Measurements from ENCODE around the gene MROH7.

Gene MROH7

GRCh38 chr1:54610601-54611580 is 30.7 kb upstream of the MROH7 start:
- Histone ChIP-seq H3K9me3 (ENCODE audit: insufficient read depth, low read length) (no peaks in the 10 kb centered on the region), H3K4me1 (ENCODE audit: insufficient read depth, insufficient read length) (peaks cover 35% of the 10 kb centered on the region), H3K36me3 (ENCODE audit: insufficient read depth, insufficient read length, low read length) (no peaks in the 10 kb centered on the region), H3K4me3 (ENCODE audit: insufficient read length, low read depth) (no peak overlapping the region), H3K27me3 (ENCODE audit: insufficient read depth, insufficient read length) (no peaks in the 10 kb centered on the region), H3K9ac (ENCODE audit: insufficient read length, low read depth) (peak overlapping the region; percentile 7)
- TF ChIP-seq YY1 (IDR thresholded peaks at IDR 0.05; ENCODE audit: insufficient read depth, insufficient read length), result no peak
- no peak for TF ChIP-seq ZNF274 (IDR thresholded peaks at IDR 0.05; ENCODE audit: low read depth, low read length)
- TF ChIP-seq SUZ12 (IDR thresholded peaks at IDR 0.05; ENCODE audit: extremely low read depth, insufficient read depth, insufficient read length), result no peak
- no peak for DNase-seq (ENCODE audit: low read depth, low spot score)

GRCh38 chr1:54611621-54612020 is 30.0 kb upstream of the MROH7 start:
- H3K4me1 ChIP-seq (ENCODE audit: insufficient read depth, insufficient read length), result peaks cover 35% of the 10 kb centered on the region
- no peaks in the 10 kb centered on the region for H3K27me3 ChIP-seq (ENCODE audit: insufficient read depth, insufficient read length)
- H3K9me3 ChIP-seq (ENCODE audit: insufficient read depth, low read length), result no peaks in the 10 kb centered on the region
- no peak for DNase-seq (ENCODE audit: low read depth, low spot score)
- H3K36me3 ChIP-seq (ENCODE audit: insufficient read depth, insufficient read length, low read length), result no peaks in the 10 kb centered on the region
- TF ChIP-seq YY1 (IDR thresholded peaks at IDR 0.05; ENCODE audit: insufficient read depth, insufficient read length), result no peak
- no peak for TF ChIP-seq SUZ12 (IDR thresholded peaks at IDR 0.05; ENCODE audit: extremely low read depth, insufficient read depth, insufficient read length)
- no peak for TF ChIP-seq ZNF274 (IDR thresholded peaks at IDR 0.05; ENCODE audit: low read depth, low read length)
- H3K4me3 ChIP-seq (ENCODE audit: insufficient read length, low read depth), result no peak overlapping the region
- peak overlapping the region; percentile 7 for H3K9ac ChIP-seq (ENCODE audit: insufficient read length, low read depth)

- DNase-seq (ENCODE audit: low read depth, low spot score), result no peak
- Histone ChIP-seq H3K36me3 (ENCODE audit: insufficient read depth, insufficient read length, low read length) (no peaks in the 10 kb centered on the region), H3K9ac (ENCODE audit: insufficient read length, low read depth) (no peak overlapping the region), H3K4me1 (ENCODE audit: insufficient read depth, insufficient read length) (peaks cover 29% of the 10 kb centered on the region), H3K4me3 (ENCODE audit: insufficient read length, low read depth) (no peak overlapping the region), H3K27me3 (ENCODE audit: insufficient read depth, insufficient read length) (no peaks in the 10 kb centered on the region), H3K9me3 (ENCODE audit: insufficient read depth, low read length) (no peaks in the 10 kb centered on the region)
- TF ChIP-seq YY1 (IDR thresholded peaks at IDR 0.05; ENCODE audit: insufficient read depth, insufficient read length), result no peak
- TF ChIP-seq ZNF274 (IDR thresholded peaks at IDR 0.05; ENCODE audit: low read depth, low read length), result no peak
- no peak for TF ChIP-seq SUZ12 (IDR thresholded peaks at IDR 0.05; ENCODE audit: extremely low read depth, insufficient read depth, insufficient read length)
Measured at GRCh38 chr1:54614024-54614423, 27.6 kb upstream of the MROH7 start.

GRCh38 chr1:54614563-54614962 is 27.0 kb upstream of the MROH7 start:
- Histone ChIP-seq H3K27me3 (ENCODE audit: insufficient read depth, insufficient read length) (no peaks in the 10 kb centered on the region), H3K9me3 (ENCODE audit: insufficient read depth, low read length) (no peaks in the 10 kb centered on the region), H3K9ac (ENCODE audit: insufficient read length, low read depth) (no peak overlapping the region), H3K4me3 (ENCODE audit: insufficient read length, low read depth) (no peak overlapping the region), H3K4me1 (ENCODE audit: insufficient read depth, insufficient read length) (peaks cover 27% of the 10 kb centered on the region), H3K36me3 (ENCODE audit: insufficient read depth, insufficient read length, low read length) (no peaks in the 10 kb centered on the region)
- DNase-seq (ENCODE audit: low read depth, low spot score), result no peak
- no peak for TF ChIP-seq YY1 (IDR thresholded peaks at IDR 0.05; ENCODE audit: insufficient read depth, insufficient read length)
- no peak for TF ChIP-seq ZNF274 (IDR thresholded peaks at IDR 0.05; ENCODE audit: low read depth, low read length)
- TF ChIP-seq SUZ12 (IDR thresholded peaks at IDR 0.05; ENCODE audit: extremely low read depth, insufficient read depth, insufficient read length), result no peak

GRCh38 chr1:54615531-54616279 is 25.9 kb upstream of the MROH7 start:
- Histone ChIP-seq H3K9ac (ENCODE audit: insufficient read length, low read depth) (no peak overlapping the region), H3K4me3 (ENCODE audit: insufficient read length, low read depth) (no peak overlapping the region), H3K4me1 (ENCODE audit: insufficient read depth, insufficient read length) (peaks cover 27% of the 10 kb centered on the region), H3K27me3 (ENCODE audit: insufficient read depth, insufficient read length) (no peaks in the 10 kb centered on the region), H3K36me3 (ENCODE audit: insufficient read depth, insufficient read length, low read length) (no peaks in the 10 kb centered on the region), H3K9me3 (ENCODE audit: insufficient read depth, low read length) (no peaks in the 10 kb centered on the region)
- DNase-seq (ENCODE audit: low read depth, low spot score), result no peak
- no peak for TF ChIP-seq ZNF274 (IDR thresholded peaks at IDR 0.05; ENCODE audit: low read depth, low read length)
- TF ChIP-seq YY1 (IDR thresholded peaks at IDR 0.05; ENCODE audit: insufficient read depth, insufficient read length), result no peak
- TF ChIP-seq SUZ12 (IDR thresholded peaks at IDR 0.05; ENCODE audit: extremely low read depth, insufficient read depth, insufficient read length), result no peak

GRCh38 chr1:54619749-54620148 is 21.8 kb upstream of the MROH7 start:
- H3K9ac ChIP-seq (ENCODE audit: insufficient read length, low read depth), result no peak overlapping the region
- TF ChIP-seq SUZ12 (IDR thresholded peaks at IDR 0.05; ENCODE audit: extremely low read depth, insufficient read depth, insufficient read length), result no peak
- TF ChIP-seq YY1 (IDR thresholded peaks at IDR 0.05; ENCODE audit: insufficient read depth, insufficient read length), result no peak
- TF ChIP-seq ZNF274 (IDR thresholded peaks at IDR 0.05; ENCODE audit: low read depth, low read length), result no peak
- H3K9me3 ChIP-seq (ENCODE audit: insufficient read depth, low read length), result no peaks in the 10 kb centered on the region
- H3K4me3 ChIP-seq (ENCODE audit: insufficient read length, low read depth), result no peak overlapping the region
- H3K27me3 ChIP-seq (ENCODE audit: insufficient read depth, insufficient read length), result no peaks in the 10 kb centered on the region
- no peaks in the 10 kb centered on the region for H3K36me3 ChIP-seq (ENCODE audit: insufficient read depth, insufficient read length, low read length)
- DNase-seq (ENCODE audit: low read depth, low spot score), result no peak
- peaks cover 26% of the 10 kb centered on the region for H3K4me1 ChIP-seq (ENCODE audit: insufficient read depth, insufficient read length)

All from NT2/D1 (cell line).